SH-SY5Y (cell line): Measurements from ENCODE around the gene STAG1.

Experiments
- GATA2 ChIP-seq: IDR thresholded peaks from 2 replicates; pipeline ENCODE4 v1.6.1; 2011; ENCODE audit warnings: mild to moderate bottlenecking, low read depth, low read length
- GATA3 ChIP-seq: IDR thresholded peaks from 2 replicates; pipeline ENCODE4 v1.6.1; 2011; ENCODE audit warnings: low read depth, mild to moderate bottlenecking, low read length, moderate library complexity

DNA sequence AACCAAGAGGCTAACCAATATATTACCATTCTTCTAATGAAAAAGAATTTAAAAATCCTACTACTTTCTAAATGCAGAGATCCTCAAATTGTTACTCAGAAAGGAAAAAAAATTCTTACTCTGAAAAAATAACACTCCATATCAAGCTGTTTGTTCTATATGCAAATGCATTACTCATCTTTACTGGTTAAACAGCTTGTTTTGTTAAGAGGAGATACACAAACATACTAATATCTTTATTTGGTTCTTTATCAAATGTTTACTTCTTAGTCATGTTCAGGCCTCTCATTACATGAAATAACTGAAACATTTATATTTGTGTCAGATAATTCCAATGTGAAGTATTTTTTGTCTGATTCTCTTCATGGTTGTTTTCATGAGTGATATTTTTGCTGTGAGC lies 355.3 kb downstream of the STAG1 start:
- TF ChIP-seq GATA2 (no peak), GATA3 (no peak)
